Suppressor macrophage treated with lipopolysaccharide for 4 hours (primary cell): ENCODE results near the gene PRKCE.
"Not testable (repeated sequence)": the region's sequence is repeated elsewhere in the genome, so short reads cannot be mapped to it uniquely, and the experiment has no call there.

Experiments
- DNase-seq: peaks from one replicate; pipeline ENCODE4 v3.0.0-alpha.2; 2020

Gene PRKCE

GRCh38 chr2:45670646-45671045, 19.2 kb downstream of the PRKCE start:
- DNase-seq = no peak

- DNase-seq = no peak
Measured at GRCh38 chr2:45672138-45672537, 20.7 kb downstream of the PRKCE start.

GRCh38 chr2:45674035-45674816, 22.8 kb downstream of the PRKCE start:
- DNase-seq = no peak

GRCh38 chr2:45675263-45675812, 23.9 kb downstream of the PRKCE start:
- peak; percentile 9 for DNase-seq

- DNase-seq = no peak
Measured at GRCh38 chr2:45676088-45676487, 24.6 kb downstream of the PRKCE start.

DNA sequence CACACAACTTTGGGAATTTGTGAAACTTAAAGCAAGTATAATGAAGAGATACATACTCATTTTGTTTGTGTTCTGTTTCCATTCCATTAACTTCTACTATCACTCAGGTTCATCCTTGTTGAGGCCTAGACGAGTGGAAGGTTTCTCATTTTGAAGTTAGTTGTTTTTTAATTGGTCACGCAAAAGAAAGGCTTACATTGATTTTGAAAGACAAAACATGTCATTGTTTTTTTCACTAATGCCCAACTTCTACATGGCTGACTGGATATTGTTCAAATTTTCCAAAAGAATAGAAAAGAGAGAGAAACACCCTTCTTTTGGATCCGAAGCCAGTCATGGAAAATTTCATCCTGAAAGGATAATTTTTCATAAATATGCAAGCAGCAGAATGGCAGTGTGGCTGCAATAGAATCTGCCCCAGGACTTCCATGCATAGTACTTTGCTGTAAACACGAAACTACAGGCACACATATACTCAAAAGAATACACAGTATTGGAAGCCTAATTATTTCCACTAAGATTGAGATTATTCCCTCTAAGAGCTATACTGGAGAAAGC, 27.4 kb downstream of the PRKCE start:
- DNase-seq = no peak

- no peak for DNase-seq
Measured at GRCh38 chr2:45680351-45680967, 29.0 kb downstream of the PRKCE start.

- DNase-seq = peak; percentile 58
Measured at GRCh38 chr2:45681675-45682074, 30.2 kb downstream of the PRKCE start.

DNA sequence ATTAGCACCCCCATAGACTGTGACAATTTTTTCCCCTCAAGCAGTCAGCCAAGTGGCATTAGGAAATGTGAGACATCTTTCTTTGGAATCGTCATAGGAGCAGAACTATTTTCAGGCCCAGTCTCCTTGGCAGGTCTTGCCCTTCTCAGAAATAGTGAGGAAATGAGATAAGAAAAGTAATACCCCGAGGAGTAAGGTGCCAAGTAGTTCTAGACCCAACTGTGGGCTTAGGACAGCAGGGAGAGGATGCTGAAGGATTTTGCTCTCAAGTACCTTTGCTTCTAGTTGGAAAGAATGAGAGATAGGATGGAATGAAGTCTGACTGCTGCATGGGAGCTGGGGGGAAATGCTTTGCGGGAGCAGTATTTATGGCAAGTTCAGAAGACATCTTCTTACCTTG, 31.8 kb downstream of the PRKCE start:
- DNase-seq = no peak

DNA sequence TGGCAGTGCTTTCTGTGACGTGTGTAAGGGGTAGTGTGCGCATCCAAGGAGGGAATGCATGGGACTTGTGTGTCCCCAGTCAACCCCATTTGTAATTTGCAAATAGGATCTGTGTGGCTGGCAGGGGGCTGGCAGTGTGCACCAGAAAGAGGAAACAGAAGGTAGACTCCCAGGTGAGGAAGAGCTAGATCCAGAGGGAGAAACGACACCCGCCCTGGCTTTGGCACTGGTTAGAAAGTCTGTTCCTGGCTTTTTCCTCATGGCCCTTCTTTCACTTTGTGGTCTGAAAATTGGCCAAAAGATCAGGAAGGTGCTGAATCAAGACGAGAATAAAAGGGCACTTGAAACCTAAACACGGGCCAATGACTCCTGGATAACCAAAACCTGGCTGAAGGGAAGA, 33.3 kb downstream of the PRKCE start:
- DNase-seq = no peak

GRCh38 chr2:45685260-45685659, 33.8 kb downstream of the PRKCE start:
- no peak for DNase-seq

- no peak for DNase-seq
Measured at GRCh38 chr2:45687964-45688363, 36.5 kb downstream of the PRKCE start.

DNA sequence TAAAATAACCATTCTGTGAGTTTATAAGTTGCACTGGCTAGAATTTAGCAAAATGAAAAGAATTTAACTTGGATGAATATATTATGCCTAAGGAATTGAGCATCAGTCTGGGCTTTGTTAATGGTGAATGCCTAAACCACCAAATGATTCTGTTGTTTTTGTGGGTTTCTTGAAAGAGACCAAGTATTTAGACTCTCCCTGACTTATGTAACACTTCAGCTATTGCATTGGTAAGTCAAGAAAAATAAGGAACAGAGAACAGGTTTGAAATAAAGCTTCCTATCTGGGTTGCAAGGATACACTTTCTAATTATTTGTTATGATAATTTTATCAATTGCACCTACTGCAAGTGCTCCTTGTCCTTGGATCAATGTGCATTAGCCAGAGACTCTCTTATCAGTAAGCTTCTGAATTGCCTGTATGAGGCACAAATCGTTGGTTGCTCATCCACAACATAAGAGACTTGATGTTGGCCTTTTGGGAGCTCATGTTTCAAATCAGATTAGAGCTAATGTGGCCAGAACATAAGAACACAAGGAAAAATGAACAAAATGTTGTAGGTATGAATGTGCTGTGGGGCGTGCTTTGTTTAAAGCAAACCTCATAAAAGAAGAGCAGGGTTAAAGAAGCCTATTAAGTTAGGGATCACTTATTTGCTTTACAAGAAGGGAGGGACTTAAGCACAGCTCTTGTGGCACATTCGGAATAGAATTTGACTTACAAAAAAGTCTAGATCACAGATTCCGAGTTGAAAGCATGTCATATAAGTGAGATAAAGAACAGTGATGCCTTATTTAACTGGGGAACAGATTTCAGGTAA, 37.2 kb downstream of the PRKCE start:
- DNase-seq = peak; percentile 8

DNA sequence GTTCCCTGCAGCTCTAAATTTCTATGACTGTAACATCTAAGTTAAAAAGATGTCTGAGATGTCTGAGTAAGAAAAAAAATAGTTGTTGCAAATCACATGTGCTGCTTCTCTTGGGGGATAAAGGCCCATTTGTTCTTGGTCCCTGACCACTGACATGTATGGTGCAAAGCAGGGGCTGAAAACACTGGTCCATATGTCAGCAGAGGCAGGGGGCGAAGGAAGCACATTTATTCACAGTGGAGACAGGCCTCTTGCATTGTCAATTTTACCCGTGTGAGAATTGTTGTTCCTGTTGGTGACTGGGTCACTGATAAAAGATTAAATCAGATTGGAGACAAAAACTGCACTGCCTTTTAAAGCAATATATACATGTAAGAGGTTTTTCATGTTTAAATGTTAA, 38.8 kb downstream of the PRKCE start:
- DNase-seq = no peak

DNA sequence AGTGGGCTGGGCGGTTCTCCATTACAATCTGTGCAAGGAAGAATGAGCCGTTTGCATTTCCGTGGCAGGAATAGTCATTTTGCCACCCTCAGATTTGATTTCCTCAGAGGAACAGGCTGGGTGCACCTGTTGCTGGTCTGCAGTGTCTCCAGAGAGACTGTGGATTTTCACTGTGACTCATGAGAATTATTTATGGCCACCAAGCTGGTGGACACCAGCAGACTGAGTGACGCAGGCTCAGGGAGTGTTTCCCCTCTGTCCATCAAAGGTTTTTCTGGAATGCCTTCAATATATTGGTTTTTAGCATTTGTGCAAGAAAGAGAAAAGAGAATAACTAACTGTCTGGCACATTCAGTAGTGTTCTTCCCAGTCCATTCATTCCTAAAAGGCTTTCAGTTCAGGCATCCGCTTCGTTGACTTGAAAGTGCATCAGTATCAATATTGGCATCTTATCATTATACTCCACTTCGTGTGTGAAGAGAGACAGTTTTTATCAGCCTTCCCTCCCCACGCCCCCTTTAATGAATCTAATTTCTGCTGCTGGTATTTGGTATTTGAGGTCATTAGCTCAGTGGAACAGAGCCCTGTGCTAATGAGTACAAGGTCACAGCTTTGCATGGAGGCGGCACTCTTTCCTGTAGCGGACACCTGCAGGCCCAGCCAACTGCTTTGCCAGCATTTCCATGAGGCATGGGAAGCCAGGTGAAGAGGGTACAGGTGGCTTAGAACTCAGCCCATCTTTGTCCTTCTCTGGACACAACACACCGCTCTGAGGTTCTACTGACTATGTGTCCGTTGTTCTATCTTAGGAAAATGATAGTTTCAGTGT, 39.9 kb downstream of the PRKCE start:
- DNase-seq = no peak

DNA sequence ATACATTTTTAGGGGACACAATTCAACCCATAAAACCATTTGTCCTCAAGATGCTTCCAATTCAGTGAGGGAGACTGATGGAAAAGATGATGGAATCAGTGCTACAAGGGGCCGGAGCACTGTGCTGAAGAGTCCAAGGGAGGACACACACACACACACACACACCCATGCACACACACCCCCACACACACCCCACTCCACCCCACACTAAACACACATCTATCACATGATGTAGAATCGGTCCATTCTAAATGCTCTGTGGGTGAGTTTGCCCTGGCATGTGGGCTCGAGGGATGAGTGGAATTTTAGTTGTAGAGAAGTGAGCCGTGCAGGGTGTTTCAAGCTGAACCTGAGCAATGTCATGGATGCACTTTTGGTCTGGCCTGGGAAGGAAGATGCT, 41.1 kb downstream of the PRKCE start:
- DNase-seq = no peak

- DNase-seq = not testable (repeated sequence)
Measured at GRCh38 chr2:45695480-45696007, 44.1 kb downstream of the PRKCE start.

DNA sequence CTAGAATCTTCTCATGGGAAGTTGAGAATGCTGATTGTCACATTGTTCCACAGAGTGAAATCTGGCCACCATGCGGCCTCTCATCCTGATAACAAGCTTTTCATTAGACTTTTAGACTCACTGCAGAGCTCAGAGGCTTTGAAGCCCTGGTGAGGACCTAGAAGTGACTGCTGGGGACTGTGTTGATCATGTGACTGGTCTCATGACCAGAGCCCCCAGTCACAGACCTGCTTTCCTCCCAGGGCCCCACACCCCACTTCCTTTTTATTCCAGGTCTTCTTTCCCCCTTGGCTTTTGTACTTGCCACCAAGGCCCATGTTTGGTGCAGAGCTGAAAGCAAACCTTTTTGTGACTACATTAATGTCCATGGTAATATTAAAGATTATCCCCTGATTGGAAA, 45.2 kb downstream of the PRKCE start:
- no peak for DNase-seq

DNA sequence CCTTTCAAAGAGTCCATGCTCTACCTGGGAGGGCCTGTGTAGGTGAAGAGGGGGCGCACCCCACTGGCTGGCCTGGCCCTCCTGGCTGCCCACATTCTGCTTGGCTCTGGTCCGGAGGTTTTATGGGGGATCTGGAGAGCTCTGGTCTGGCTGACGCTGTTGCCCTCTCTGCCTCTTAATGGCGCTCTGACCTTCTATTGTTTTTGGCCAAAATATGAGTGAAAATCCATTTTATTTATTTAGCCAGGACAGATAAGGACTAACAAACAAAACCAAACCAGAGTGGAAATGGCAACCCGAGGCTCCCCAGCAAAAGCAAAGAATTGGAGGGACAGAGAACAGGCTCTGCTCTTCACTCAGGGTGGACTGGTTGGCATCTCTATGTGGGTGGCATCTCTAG, 45.7 kb downstream of the PRKCE start:
- no peak for DNase-seq

DNA sequence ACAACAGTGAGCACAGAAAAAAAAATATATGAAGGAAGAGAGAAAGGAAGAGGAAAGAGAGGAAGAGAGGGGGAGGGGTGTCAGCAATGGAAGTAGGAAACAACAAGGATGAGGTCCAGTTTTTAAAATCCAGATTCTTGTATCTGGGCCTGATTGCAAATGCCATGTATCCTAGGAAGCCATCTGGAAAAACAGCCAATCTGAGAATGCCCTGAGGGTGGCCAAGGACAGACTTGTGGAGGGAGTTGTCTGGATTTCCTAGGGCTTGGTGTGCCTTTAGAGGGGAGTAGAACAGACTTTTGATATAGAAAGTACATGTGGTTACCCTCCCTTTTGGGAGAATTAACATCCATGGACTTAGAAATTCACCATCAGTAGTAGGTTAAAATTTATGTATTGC, 47.1 kb downstream of the PRKCE start:
- no peak for DNase-seq

- peak; percentile 70 for DNase-seq
Measured at GRCh38 chr2:45699032-45699658, 47.7 kb downstream of the PRKCE start.
